Raji (cell line): ENCODE measurements around the gene PNISR.

Experiments
- POLR2A ChIP-seq: IDR thresholded peaks from 2 replicates; pipeline ENCODE4 v1.6.1; 2011; ENCODE audit warnings: low read depth, low read length, control low read depth; ENCODE audit not compliant: insufficient read depth

PNISR gene

DNA sequence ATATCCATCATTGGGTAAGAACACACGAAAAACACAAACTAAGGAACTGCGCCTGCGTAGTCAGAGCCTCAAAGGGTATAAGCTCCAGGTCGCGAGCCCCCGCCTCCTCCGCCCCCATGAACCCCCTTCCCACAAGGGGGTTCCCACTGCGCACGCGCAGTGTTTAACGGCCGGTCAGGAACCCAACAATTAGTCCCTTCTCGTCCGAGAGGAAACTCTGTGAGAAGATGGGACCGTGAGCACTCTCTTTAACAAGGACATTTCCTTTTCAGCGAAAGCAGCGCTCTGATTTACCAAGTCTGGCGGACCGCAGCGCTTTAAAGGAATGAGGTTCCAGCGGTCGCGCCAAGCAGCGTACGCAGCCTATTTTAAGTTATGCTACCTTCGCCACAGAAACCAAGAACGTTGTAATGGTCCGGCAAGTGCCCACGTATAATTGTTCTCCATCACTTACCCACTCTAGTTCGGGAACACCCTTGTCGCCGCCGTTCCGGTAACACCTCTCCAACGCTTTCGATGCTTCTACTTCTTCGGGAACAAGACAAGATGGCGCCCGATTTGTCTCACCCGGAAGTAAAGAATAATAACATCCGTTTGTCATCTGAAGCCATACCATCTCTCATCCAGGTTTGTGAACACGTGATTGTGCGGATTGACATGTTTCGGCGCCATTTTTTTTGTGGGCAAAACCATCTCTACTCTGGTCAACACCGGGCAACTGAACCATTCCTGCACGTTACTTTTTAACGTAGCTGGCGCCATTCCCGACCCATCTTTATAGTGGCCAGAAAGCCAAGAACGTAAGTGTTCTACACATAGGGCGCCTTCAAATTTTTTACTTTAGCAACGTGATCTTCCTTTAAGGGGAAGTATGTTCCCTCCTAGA is at the start of gene PNISR:
Gene PNISR, minus strand, starts transcription at position 548 of the 886 bp plus-strand sequence. CDS start 10,649 bp downstream, outside the sequence.
- TF ChIP-seq POLR2A, result peak; percentile 88

GRCh38 chr6:99473730-99474129 is 48.6 kb upstream of the PNISR start:
- TF ChIP-seq POLR2A, result no peak

GRCh38 chr6:99471638-99472037 is 46.5 kb upstream of the PNISR start:
- TF ChIP-seq POLR2A, result no peak

DNA sequence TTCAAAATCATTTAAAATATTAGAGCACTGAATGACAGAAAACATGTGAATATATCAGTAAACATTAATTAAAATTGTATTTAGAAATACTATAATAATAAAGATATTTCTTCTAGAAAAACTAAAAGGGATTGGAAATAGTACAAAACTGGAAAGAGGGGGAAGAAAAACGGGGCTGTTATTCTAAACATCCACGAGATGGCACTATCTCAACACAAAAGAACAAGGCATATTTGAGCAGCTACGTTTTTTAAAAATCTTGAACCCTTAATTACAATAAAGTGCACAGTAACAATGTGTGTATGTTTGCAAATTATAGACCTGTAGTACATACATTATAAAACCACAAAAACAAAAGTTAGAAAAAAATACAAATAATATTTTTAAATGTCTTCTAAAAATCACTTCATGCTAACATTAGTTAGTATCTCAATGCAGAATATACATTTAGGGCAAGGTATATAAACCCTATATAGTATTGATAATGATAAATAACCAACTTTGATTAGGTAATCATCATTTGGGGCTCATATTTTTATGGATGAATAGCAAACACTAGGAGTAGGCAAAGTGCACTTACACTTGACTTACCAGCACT is 42.5 kb upstream of the PNISR start:
- TF ChIP-seq POLR2A, result no peak

GRCh38 chr6:99458319-99458718 is 33.2 kb upstream of the PNISR start:
- TF ChIP-seq POLR2A, result no peak

DNA sequence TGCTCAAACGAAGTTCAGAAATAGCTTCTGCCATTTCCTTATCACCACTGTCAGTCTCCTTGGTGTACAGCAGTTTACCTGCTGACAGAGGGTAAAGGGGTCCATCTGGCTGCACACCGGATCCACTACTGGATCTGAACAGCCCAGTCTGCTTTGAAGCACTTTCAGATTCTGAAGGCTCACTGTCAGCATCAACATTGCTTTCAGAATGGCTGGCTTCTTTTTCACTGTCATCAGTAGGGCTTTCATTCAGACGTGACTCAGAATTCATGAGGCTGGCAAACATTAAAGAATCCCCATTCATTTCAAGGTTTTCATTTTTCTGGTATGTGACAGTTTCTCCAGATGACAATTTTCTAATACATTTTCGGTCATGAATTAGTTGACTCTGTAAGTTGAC is 21.0 kb upstream of the PNISR start:
- TF ChIP-seq POLR2A, result no peak

GRCh38 chr6:99434702-99435530 is 9.8 kb upstream of the PNISR start:
- TF ChIP-seq POLR2A, result no peak

GRCh38 chr6:99432877-99433276 is 7.8 kb upstream of the PNISR start:
- no peak for TF ChIP-seq POLR2A

DNA sequence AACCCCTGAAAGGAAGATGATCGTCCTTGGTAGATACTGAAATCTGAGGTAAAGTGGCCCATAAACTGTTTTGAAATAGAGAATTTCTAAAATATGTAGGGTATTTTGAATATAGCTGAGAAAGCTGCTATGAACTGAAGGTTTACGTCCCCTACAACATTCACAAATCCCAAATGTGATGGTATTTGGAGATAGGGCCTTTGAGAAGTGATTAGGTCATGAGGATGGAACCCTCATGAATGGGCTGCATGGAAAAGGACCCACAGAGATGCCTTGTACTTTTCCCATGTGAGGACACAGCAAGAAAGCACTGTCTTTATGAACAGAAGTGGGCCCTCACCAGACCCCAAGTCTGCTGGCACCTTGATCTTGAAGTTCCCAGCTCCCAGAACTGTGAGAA is 6.8 kb upstream of the PNISR start:
- TF ChIP-seq POLR2A, result no peak

DNA sequence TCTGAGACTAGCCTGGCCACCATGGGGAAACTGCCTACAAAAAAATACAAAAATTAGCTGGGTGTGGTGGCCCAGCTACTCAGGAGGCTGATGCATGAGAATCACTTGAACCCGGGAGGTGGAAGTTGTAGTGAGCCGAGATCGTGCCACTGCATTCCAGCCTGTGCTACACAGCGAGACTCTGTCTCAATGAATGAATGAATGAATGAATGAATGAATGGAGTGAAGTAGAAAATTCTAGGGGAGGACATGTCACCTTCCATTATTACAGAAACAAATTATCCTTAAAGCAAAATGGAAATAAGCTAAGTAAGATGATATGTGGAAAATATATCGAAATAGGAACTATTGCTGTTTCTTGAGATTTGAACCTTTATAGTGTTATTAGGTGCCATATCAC is 2.9 kb upstream of the PNISR start:
- TF ChIP-seq POLR2A, result no peak

DNA sequence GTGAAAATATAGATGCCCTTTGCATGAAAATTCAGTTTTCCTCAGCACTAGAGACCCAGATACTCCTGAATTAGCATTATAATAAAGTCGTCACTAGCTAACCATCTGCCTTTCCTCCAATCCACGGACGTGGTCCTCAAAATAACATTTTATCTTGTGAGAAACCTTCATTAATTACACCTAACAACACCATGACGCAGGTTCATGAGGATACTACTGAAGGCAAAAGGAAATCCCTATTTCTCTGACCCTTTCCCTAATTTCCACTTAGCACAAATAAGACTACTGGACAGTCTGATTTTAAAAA is 1.3 kb upstream of the PNISR start:
- no peak for TF ChIP-seq POLR2A

DNA sequence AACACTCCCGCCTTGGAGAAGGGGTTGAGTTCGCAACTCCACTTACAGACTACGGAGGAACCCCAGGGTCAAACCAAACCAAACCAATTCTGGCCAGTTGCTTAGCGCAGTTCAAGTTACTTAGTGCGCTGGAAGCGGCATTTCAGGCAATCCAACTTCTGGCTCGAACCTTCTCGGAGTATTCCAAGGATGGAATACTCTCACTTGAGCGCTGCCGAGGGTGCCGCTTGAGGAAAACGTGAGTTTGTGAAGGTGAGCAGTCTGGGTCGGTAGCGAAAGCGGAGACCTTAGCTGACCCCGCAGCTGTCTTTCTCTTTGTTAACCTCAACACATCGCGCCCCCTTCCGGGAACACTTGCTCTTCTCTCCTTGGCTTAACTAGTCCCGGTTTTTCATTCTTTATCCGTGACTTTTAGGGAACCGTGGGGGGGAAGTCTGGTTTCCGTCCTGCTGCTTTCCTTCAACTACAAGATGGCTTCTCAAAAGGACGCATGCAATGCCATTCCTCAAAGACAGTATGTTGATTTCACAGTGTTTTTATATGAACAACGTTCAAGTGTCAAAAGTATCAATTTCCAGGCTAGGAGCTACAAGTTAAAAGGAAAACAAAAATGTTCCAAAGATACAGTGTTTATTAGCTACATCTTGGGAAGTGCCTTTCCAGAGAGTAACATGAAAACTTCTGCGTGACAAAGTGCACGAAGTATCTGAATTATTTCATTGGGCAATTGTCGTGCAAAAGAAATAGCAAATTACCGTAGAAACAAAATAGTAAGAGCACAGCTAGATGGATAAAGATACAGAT is 741 bp upstream of the PNISR start:
- no peak for TF ChIP-seq POLR2A

DNA sequence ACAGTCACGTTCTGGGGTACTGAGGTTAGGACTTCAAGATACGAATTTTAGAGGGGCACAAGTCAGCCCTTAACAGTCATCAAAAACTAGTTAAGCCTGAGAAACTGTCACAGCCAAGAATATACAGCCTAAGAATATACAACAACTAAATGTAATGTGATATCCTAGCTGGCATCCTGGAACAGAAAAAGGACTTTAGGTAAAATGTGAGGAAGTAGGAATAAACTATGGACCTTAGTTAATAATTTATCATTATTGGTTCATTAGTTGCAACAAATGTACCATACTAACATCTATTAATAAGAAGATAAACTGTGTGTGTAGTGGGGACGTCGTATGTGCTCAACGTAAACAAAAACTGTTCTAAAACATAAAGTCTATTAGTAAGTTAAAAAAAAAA is 1.1 kb downstream of the PNISR start:
- TF ChIP-seq POLR2A, result no peak

GRCh38 chr6:99422912-99423311 is 2.2 kb downstream of the PNISR start:
- TF ChIP-seq POLR2A, result no peak
